ENCODE measurements around the gene ABHD1.
"Not testable (repeated sequence)": the region's sequence is repeated elsewhere in the genome, so short reads cannot be mapped to it uniquely, and the experiment has no call there.

The ABHD1 gene

DNA sequence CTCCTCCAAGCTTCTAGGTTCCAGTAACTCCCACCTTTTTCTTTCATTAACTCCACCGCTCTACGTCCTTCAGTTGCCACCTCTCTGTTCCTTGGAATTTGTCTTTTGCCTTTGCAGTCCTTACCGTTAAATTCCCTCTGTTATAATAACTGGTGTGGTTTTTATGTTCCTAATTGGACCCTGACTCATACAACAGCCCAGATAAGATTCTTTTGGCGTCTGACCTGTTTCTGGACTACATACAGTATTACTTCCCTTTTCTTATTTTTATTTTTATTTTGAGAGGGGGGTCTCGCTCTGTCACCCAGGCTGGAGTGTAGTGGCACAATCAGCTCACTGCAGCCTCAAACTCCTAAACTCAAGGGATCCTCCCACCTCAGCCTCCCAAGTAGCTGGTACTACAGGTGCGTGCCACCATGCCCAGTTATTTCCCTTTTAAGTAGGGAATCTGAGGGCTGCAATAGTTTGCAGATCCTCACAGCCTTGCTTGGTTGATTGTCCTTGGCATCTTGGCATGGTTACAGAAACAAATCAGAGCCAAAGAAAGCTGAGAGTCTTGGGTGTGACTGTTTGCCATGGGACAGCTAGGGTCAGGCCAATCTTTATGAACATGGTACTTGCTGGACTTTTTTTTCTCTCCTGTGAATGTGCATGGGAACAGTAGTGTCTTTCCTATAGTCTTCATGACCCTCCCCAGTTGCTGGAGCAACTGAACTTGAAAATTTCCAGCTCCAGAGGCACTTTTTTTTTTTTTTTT, 47.1 kb downstream of the ABHD1 start:
- DNase-seq (ENCODE audit: low spot score), result no peak

- DNase-seq (ENCODE audit: low spot score), result no peak
Measured at GRCh38 chr2:27171351-27171848, 47.8 kb downstream of the ABHD1 start.

GRCh38 chr2:27174638-27175037, 51.0 kb downstream of the ABHD1 start:
- no peak for DNase-seq (ENCODE audit: low spot score)

GRCh38 chr2:27175330-27175729, 51.7 kb downstream of the ABHD1 start:
- no peak for DNase-seq (ENCODE audit: low spot score)

- not testable (repeated sequence) for DNase-seq (ENCODE audit: low spot score)
Measured at GRCh38 chr2:27175781-27176180, 52.2 kb downstream of the ABHD1 start.

DNA sequence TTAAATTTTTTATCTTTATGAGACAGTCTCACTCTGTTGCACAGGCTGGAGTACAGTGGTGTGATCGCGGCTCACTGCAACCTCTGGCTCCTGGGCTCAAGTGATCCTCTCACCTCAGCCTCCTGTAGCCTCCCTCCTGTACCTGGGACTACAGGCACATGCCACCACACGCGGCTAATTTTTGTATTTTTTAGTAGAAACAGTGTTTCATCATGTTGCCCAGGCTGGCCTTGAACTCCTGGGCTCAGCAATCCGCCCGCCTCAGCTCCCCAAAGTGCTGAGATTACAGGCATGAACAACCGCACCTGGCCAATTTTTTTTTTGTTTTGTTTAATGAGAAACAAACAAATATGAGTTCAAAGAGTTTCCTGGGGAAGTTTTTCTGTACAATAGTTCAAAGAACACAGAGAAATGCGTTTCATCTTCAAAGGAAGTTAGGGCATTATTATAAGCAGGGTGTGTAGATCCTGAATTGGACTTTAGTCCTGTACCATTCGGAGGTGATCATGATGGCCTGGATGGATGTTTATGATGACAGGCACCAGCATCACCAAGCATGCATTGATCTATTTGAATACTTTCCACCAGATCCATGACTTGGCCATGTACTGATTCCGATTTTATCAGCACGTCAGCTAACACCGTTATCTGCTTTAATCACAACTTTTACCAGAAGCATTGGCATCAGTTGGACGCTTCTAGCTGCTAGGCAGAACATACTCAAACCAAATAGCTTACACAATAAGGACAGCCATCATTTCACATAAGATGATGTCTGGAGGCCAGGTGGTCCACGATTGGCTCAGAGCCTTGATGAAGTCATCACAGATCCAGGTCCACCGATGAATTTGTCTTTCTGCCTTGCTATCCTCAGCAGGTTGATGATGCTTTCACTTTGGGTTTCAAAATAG, 54.1 kb downstream of the ABHD1 start:
- DNase-seq (ENCODE audit: low spot score), result no peak

DNA sequence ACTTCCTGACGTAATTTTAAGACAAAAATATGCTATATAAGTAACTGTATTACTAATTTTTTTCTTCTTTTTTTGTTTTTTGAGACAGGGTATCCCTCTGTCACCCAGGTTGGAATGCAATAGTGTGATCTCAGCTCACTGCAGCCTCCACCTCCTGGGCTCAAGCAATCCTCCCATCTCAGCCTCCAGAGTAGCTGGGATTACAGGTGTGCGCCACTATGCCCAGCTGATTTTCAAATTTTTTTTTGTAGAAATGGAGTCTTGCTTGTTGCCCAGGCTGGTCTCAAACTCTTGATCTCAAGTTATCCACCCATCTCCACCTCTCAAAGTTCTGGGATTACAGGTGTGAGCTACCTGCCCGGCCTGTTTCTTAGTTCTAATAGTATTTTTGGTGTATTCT, 54.9 kb downstream of the ABHD1 start:
- no peak for DNase-seq (ENCODE audit: low spot score)

DNA sequence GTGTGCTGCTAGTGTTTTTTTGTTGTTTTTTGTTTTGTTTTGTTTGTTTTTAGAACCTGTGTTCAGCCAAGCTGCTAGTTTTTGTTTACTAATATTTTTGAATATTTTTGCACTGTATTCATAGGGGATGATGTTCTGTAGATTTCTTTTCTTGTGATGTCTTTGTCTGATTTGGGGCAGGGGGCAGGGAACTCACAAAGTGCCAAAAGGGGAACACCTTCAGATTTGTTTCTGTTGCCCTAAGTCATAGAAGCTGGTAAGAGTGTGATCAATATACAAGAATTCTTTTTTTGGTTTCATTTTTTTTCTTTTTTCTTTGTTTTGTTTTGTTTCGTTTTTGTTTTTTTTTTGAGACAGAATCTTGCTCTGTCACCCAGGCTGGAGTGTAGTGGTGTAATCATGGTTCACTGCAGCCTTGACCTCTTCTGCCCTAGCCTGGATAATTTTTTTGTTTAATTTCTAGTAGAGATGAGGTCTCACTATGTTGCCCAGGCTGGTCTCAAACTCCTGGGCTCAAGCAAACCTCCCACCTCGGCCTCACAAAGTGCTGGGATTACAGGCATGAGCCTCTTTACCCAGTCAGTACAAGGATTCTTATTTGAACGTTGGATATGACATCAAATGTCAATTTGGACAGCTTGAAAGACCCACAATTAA, 55.9 kb downstream of the ABHD1 start:
- no peak for DNase-seq (ENCODE audit: low spot score)

Measured in CD4-positive, alpha-beta T cell treated with Interleukin-15 for 4 hours (primary cell).